ENCODE measurements around the gene PER2. TPM values are rescaled to one million over a fixed set of nuclear protein-coding genes. Genes with fewer than 3 reads are reported as not detected.

PER2 gene
- total and polyA plus RNA-seq, 9 of the 15 experiments (the other 6 are each of a cell fraction or from before 2014, with no cell fraction given) = 1.1 to 10.3 (median 2.9) TPM

DNA sequence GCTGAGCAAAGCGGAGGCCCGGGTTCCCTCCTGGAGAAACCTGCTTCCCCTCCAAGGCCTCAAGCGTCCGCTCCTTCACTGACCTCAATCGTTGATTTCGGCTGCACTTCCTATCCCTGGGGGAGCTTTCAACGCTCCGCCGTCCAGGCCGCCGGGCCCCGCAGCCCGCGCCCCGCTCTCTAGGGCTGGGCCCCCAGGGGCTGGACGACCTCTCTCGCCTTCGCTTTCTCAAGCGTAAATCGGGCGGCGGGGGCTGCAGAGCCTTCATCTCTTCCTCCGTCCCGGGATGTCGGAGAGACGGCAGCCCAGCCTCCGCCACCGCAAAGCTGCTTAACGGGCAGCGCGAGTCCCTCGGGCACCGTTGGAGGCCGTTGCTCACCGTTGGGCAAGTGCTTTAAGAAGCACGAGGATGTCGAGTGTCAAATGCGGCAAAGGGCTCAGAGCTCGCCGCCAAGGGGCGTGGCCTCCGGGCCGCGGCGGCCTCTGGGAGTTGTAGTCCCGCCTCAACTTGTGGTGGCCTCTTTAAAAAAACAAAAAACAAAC lies 57.1 kb downstream of the PER2 start (continued):
- TF ChIP-seq, protein P1, sequence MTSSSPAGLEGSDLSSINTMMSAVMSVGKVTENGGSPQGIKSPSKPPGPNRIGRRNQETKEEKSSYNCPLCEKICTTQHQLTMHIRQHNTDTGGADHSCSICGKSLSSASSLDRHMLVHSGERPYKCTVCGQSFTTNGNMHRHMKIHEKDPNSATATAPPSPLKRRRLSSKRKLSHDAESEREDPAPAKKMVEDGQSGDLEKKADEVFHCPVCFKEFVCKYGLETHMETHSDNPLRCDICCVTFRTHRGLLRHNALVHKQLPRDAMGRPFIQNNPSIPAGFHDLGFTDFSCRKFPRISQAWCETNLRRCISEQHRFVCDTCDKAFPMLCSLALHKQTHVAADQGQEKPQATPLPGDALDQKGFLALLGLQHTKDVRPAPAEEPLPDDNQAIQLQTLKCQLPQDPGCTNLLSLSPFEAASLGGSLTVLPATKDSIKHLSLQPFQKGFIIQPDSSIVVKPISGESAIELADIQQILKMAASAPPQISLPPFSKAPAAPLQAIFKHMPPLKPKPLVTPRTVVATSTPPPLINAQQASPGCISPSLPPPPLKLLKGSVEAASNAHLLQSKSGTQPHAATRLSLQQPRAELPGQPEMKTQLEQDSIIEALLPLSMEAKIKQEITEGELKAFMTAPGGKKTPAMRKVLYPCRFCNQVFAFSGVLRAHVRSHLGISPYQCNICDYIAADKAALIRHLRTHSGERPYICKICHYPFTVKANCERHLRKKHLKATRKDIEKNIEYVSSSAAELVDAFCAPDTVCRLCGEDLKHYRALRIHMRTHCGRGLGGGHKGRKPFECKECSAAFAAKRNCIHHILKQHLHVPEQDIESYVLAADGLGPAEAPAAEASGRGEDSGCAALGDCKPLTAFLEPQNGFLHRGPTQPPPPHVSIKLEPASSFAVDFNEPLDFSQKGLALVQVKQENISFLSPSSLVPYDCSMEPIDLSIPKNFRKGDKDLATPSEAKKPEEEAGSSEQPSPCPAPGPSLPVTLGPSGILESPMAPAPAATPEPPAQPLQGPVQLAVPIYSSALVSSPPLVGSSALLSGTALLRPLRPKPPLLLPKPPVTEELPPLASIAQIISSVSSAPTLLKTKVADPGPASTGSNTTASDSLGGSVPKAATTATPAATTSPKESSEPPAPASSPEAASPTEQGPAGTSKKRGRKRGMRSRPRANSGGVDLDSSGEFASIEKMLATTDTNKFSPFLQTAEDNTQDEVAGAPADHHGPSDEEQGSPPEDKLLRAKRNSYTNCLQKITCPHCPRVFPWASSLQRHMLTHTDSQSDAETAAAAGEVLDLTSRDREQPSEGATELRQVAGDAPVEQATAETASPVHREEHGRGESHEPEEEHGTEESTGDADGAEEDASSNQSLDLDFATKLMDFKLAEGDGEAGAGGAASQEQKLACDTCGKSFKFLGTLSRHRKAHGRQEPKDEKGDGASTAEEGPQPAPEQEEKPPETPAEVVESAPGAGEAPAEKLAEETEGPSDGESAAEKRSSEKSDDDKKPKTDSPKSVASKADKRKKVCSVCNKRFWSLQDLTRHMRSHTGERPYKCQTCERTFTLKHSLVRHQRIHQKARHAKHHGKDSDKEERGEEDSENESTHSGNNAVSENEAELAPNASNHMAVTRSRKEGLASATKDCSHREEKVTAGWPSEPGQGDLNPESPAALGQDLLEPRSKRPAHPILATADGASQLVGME (CRISPR knock-in tag; IDR thresholded peaks at IDR 0.05) = no peak
- TF ChIP-seq MAZ (CRISPR knock-in tag; conservative IDR thresholded peaks at IDR 0.05 in 1 of 2, IDR thresholded peaks at IDR 0.05 in 1 of 2) = peak; percentile 30 to 47; a peak in 1 of 4 replicates
- TF ChIP-seq, protein P2, sequence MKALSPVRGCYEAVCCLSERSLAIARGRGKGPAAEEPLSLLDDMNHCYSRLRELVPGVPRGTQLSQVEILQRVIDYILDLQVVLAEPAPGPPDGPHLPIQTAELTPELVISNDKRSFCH (CRISPR knock-in tag; IDR thresholded peaks at IDR 0.05) = no peak
- TF ChIP-seq, protein P2 (tag; IDR thresholded peaks at IDR 0.05) = no peak
- no peak for TF ChIP-seq POLR2AphosphoS2 (IDR thresholded peaks at IDR 0.05; ENCODE audit: low read length)
- TF ChIP-seq NFATC3 (IDR thresholded peaks at IDR 0.05) = no peak
- TF ChIP-seq, protein P3, sequence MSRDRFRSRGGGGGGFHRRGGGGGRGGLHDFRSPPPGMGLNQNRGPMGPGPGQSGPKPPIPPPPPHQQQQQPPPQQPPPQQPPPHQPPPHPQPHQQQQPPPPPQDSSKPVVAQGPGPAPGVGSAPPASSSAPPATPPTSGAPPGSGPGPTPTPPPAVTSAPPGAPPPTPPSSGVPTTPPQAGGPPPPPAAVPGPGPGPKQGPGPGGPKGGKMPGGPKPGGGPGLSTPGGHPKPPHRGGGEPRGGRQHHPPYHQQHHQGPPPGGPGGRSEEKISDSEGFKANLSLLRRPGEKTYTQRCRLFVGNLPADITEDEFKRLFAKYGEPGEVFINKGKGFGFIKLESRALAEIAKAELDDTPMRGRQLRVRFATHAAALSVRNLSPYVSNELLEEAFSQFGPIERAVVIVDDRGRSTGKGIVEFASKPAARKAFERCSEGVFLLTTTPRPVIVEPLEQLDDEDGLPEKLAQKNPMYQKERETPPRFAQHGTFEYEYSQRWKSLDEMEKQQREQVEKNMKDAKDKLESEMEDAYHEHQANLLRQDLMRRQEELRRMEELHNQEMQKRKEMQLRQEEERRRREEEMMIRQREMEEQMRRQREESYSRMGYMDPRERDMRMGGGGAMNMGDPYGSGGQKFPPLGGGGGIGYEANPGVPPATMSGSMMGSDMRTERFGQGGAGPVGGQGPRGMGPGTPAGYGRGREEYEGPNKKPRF (IDR thresholded peaks at IDR 0.05; ENCODE audit: low read depth, low read length) = no peak
- no peak for TF ChIP-seq CHCHD3 (CRISPR knock-in tag; IDR thresholded peaks at IDR 0.05)
- TF ChIP-seq CBFB (CRISPR knock-in tag; IDR thresholded peaks at IDR 0.05) = no peak
- TF ChIP-seq, protein P4, sequence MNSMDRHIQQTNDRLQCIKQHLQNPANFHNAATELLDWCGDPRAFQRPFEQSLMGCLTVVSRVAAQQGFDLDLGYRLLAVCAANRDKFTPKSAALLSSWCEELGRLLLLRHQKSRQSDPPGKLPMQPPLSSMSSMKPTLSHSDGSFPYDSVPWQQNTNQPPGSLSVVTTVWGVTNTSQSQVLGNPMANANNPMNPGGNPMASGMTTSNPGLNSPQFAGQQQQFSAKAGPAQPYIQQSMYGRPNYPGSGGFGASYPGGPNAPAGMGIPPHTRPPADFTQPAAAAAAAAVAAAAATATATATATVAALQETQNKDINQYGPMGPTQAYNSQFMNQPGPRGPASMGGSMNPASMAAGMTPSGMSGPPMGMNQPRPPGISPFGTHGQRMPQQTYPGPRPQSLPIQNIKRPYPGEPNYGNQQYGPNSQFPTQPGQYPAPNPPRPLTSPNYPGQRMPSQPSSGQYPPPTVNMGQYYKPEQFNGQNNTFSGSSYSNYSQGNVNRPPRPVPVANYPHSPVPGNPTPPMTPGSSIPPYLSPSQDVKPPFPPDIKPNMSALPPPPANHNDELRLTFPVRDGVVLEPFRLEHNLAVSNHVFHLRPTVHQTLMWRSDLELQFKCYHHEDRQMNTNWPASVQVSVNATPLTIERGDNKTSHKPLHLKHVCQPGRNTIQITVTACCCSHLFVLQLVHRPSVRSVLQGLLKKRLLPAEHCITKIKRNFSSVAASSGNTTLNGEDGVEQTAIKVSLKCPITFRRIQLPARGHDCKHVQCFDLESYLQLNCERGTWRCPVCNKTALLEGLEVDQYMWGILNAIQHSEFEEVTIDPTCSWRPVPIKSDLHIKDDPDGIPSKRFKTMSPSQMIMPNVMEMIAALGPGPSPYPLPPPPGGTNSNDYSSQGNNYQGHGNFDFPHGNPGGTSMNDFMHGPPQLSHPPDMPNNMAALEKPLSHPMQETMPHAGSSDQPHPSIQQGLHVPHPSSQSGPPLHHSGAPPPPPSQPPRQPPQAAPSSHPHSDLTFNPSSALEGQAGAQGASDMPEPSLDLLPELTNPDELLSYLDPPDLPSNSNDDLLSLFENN (IDR thresholded peaks at IDR 0.05; ENCODE audit: low read depth in 2 of 2, low read length in 2 of 2) = no peak
- TF ChIP-seq TOE1 (IDR thresholded peaks at IDR 0.05; ENCODE audit: borderline replicate concordance) = no peak
- TF ChIP-seq TOE1 (CRISPR knock-in tag; IDR thresholded peaks at IDR 0.05; ENCODE audit: borderline replicate concordance, low read depth) = no peak
- TF ChIP-seq HDAC1 (IDR thresholded peaks at IDR 0.05) = peak in 1 of 2 experiments; percentile 78; a peak in 2 of 4 replicates
- no peak for TF ChIP-seq GATA2 (CRISPR knock-in tag; IDR thresholded peaks at IDR 0.05)

Data from K562 (cell line).